Left kidney (tissue), 2 donors: Measurements from ENCODE around the gene UBE2E2. TPM values are rescaled to one million over a fixed set of nuclear protein-coding genes. Genes with fewer than 3 reads are reported as not detected.

ENCODE experiments used
- DNase-seq: peaks from one replicate; pipeline ENCODE4 v3.0.0-alpha.2; 2013
- polyA plus RNA-seq: library from polyadenylated mRNA; unstranded; fragments of 120-200 nt; gene quantifications from one replicate; pipeline ENCODE4 v1.2.1, GENCODE V29; 2013; ENCODE audit not compliant: insufficient read length

The UBE2E2 gene
- polyA plus RNA-seq, 1 donor, result 64.7 TPM

DNA sequence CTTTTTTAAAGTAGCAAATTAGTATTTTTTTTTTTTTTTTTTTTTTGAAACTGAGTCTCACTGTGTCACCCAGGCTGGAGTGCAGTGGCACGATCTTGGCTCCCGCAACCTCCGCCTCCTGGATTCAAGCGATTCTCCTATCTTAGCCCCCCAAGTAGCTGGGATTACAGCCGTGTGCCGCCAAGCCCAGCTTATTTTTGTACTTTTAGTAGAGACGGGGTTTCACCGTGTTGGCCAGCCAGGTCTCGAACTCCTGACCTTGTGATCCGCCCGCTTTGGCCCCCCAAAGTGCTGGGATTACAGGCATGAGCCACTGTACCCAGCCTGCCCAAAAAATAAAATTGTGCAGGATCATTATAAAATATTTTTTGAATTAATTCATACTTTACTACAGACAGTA lies 330.5 kb downstream of the UBE2E2 start:
- no peak for DNase-seq

DNA sequence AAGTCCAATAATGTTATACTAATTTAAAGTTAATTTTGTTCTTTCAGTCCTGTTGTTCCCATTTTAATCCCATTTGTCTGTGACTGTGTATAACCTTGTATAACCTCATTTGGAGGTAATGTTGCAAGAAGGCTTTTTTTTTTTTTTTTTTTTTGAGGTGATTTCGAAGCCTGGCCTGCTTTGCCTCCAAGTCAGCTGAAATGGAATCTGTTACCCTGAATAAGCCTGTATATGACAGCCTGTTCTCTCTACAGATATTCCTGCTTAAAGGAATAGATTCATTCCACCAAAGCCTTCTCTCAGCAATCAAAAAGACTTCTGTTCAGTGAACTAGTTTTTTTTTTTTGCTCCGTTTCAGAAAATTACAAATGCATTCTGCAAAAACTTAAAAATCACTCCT lies 330.9 kb downstream of the UBE2E2 start:
- DNase-seq, result no peak

DNA sequence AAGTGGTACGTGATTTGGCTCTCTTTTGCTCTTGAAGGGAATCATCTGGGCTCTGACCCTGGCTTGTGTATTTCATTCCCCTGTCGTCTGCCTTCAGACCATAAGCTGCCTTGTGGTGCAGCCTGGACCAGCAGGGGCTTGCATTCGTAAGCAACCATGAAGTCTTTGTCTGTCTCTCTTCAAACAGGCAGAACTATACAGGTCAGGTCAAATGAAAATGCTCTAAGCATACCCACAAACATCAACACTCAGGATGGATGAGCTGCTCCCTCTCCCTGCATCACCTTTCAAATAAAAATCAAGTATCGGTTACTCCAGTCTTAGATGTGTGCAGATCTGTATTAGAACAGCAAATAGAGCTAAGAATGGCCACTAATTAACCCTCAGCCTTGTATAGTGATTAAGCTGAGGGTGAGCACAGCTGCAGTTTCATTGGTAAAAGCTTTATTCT lies 334.0 kb downstream of the UBE2E2 start:
- no peak for DNase-seq

DNA sequence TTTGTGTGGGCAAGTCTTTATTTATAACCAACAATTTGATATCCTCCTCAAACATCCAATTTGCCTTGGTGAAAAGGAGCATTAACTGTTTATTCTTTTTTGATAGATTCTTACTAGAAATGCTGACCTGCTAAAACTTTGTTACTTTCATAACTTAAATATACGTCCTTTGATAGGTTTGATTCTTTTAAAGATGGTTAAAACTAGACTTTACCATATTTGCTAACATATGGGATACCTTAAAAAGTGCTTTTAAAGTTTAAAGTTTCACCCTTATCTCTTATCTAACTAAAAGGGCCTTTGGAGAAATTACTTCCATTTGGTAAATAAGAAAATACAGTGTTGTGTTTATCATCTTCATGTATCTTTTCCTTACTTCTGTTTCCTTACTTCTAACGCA lies 336.1 kb downstream of the UBE2E2 start:
- no peak for DNase-seq

DNA sequence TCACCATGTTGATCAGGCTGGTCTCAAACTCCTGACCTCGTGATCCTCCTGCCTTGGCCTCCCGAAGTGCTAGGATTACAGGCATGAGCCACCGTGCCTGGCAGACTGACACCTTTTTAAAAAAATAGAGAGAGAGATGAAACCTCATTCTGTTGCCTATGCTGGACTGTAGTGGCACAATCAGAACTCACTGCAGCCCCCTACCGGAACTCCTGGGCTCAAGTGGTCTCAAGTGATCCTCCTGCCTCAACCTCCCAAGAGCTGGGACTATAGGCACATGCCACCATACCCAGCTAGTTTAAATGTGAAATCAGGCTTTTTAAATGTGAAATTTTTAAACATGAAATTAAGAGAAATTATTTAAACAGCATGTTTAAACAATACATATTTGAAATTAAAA lies 337.5 kb downstream of the UBE2E2 start:
- DNase-seq, result no peak

DNA sequence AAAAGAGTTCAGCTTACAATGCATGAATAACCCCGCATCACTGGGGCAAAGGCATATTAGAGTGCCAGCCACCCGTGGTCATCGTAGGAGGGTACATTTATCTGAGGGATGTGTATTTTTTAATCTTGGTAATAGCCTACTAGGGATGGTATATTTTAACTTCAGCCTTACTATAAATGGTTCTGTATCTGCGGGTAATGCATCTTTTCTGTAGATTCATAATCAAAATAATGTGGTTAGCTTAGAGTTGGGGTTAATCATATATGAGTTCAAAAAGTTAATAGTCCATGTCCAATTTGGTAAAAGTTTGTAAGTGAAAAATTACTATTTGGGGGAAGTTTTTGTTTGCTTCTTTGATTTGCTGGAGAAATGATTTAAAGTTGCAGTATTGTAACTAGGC lies 339.0 kb downstream of the UBE2E2 start:
- no peak for DNase-seq

DNA sequence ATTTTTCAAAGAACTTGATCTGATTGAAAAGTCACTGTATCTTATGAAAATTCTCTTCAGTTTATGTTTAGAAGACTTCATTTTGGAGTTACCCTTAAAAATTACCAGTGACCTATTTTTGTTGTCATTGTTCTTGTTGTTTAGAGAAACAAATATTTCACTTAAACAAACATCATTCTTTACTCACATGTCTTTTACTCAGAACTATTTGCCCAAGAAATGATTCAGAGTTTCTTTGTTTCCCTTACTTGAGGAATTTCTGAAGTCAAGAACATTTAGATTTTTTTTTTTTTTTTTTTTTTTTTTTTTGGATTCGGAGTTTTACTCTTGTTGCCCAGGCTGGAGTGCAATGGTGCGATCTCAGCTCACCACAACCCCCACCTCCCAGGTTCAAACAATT lies 343.1 kb downstream of the UBE2E2 start:
- no peak for DNase-seq

DNA sequence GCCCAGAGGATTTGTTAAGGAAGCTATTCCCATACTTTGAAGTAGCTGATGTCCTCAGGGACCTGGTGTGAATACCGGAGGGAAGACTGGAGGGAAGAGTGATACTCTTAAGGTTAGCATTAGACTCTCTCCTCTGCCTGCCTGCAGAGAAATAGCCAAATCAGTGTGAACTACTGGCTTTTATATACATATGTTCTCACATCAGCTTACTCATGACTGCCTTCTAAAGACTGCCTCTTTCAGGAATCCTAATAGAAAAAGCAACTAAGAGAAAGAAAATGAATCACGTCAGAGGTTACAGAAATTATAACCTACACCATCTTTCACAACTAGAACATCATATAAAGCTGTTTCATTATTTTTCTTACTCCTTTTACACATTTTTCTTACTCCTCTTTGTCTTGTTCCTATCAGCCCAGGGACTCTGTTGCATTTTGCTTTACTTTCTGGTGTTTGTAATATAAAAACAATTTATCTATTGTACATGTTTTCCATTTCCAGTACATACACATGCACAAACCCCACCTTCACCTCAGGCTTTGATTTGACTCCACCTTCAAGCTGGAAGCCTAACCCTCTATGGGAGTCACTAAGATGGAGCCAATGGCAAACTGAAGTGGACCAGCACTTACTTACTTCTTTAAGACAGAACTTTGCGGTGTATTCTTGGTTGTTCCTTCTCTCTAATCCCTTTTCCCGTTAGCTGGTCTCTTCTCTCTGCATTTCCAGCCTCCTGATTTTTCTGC lies 345.0 kb downstream of the UBE2E2 start:
- no peak for DNase-seq

DNA sequence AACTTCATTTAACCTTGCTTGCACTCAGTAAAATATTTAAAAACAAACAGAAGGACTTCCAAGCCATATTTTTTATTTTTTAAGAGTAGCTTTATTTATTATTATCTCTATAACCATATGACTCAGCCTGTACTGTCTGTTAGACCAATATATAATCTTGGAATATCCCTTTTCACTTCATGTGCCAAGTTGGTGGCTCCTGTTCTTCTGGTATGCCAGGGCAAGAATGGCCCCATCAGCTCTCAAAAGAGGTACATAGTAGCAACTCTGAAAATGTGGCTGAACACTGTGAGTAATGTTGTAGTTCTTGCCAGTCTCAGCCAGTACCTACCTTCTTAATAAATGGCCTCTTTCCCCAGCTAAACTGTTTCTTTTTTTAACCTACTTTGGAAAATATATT lies 345.6 kb downstream of the UBE2E2 start:
- no peak for DNase-seq

DNA sequence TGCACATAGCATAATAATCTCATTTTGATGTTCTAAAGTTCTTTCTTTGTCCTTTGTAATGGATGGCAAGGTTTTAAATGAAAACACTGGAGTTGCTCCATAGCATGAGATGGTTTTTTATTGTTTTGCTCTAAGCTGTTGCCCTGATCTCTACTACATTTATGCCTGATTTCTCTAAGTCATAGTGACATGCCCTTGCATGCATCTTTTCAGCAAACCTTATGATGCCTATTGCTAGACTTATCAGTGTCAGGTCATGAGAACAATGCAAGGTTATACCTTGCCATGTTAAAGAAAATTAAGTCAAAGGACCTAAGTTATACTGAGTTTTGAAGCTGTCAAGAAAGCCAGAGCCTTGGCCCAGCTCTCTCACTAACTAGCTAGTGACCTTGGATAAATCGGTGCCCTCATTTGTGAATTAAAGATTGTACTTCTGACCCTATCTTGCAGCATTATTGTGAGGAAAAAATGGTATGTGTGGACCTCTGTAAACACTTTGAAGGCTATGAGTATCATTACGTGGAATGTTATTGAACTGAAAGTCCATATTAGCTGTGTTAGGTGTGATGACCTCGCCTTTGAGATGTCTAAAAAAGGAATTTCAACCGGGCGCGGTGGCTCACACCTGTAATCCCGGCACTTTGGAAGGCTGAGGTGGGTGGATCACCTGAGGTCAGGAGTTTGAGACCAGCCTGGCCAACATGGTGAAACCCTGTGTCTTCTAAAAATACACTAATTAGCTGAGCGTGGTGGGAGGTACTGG lies 346.2 kb downstream of the UBE2E2 start:
- DNase-seq, result no peak

DNA sequence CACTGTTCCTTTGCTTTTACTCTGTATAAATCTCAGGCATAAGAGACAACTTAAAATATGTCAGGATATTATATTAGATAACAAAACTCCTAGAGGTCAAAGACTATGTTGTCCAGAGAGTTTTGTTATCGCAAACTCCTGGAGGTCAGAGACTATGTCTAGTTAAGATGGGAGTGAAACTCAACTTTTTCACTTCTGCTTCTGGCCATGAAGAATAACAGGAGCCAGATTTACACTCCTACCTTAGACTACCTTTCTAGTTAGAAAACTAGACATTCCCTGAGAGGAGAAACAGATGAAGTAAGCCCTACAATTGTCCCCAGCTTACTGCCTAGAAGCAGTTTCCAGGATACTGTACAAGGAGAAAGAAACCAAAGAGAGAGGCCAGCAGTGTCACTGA lies 347.3 kb downstream of the UBE2E2 start:
- no peak for DNase-seq

DNA sequence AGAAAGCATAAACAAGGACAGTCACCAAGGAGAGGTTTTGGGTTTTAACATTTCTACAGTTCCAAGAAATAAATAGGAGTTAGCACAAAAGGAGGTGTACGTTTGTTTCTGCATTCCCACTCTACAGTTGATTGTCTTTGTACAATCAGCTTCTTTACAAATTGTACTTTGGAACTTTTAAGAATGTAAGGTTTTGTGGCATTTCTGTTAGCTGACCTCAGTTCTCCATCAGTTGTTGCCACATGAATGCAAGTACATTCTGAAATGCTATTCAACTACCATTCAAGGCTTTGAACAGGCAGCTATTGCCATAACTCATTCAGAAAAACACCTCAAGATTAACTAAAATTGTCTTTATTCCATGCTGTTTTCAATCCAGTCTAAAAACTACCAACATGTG lies 349.4 kb downstream of the UBE2E2 start:
- no peak for DNase-seq

DNA sequence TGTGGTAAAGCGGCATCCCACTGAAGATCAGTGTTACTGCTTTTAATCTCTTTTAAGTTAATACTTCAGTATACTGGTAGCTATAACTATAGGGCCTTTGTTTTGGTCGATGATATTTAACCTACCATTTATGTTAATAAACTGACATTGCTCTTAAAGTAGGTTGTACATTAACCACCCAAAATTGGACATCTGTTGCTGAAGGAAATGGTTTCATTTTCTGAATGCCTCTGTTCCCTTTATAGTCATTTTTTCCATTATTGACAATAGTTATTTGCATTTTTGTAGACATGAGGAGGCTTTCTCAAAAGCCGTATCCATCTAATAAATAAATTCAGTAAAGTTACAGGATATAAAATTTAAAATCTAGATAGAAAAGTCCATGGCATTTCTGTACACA lies 350.2 kb downstream of the UBE2E2 start:
- DNase-seq, result no peak

DNA sequence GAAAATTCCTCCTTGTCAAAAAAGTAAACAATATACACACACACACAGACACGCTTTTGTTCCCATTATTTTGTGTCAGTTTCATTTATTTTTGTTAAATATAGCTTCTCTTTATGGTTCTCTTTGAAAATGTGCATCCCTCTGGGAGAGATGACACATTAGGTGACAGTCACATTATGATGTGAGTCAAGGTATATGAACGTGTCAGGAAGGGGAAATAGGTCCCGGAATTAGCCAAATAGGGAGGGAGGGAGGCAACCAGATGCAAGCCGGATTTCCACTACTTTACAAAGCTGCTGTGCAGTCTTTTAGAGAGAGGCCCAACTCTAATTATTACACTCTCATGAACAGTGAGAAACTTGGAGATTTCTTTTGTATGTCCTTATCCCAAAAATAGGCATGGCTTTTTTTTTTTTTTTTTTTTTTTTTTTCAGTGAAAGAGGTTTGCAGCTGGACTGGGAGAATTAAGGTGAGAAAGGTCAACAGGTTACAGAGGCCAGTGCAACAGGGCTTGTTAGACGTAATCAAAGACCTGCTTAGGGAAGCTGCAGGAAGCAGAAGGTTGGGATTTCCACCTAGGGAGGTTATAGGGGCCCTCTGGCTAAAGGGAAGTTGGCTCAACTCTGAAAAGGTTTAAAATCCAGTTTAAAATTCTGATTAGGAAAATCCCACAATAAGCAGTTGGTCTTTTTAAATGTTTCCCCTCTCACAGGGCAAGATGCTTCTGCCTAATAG lies 362.1 kb downstream of the UBE2E2 start:
- DNase-seq, result no peak

DNA sequence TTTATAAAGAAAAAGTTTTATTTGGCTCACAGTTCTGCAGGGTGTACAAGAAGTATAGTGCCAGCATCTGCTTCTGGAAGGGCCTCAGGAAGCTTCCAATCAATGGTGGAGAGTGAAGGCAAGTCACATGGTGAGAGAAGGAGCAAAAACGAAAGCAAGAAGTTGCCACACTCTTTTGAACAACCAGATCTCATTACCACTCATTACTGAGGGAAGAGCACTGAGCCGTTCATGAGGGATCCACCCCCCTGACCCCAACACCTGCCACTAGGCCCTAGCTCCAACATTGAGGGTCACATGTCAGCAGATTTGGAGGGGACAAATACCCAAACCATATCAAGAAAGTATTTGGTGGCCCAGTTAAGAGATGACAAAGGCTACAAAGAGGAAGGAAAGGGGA lies 363.4 kb downstream of the UBE2E2 start:
- DNase-seq, result no peak

DNA sequence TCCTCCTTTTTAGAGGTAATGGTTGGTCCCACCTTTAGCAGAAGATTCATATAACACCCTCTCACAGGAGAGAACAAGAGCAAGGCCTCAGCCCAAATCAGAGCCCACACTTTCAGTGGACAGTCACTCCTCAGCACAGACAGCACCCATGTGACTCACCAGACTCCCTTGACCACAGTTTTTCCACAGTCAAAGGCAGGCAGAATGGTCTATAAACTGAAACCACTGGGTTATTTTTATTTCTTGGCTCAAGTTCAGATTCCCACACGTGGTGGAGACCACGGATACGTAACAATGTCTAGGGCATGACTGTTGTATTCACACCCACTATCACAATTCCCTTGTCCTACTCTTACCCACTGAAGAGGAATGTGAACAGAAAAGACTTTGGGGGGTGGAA lies 364.8 kb downstream of the UBE2E2 start:
- no peak for DNase-seq

DNA sequence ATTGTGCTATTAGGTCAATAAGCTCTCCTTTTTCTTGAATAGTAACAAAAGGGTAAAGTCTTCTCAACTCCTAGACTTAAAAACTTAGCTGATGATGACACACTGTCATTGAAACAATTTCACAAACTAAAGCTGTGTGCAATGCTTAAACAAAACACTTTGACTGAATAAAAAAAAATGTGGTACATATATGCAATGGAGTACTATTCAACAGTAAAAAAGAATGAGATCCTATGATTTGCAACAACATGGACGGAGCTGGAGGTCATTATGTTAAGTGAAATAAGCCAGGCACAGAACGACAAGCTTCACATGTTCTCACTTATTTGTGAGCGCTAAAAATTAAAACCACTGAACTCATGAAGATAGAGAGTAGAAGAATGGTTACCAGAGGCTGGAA lies 370.7 kb downstream of the UBE2E2 start:
- no peak for DNase-seq

DNA sequence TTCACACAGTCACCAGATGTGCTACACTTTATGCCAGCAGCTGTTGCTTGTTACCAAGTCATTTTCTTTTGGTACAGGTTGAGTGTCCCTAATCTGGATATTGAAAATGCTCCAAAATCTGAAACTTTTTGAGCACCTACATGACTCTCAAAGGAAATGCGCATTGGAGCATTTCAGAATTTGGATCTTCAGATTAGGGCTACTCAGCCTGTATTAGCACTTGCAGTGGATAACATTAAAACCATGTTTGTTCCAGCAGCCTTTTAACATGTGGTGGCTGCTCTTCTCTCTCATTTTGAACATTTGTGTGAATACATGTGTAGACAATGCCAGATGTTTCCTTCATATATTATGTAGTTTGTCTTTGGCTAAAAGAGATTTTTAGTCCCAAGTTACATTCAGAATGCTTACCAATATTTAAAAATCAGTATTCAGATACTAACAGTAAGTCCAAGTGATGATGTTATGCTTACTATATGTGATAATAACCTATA lies 371.7 kb downstream of the UBE2E2 start:
- no peak for DNase-seq

DNA sequence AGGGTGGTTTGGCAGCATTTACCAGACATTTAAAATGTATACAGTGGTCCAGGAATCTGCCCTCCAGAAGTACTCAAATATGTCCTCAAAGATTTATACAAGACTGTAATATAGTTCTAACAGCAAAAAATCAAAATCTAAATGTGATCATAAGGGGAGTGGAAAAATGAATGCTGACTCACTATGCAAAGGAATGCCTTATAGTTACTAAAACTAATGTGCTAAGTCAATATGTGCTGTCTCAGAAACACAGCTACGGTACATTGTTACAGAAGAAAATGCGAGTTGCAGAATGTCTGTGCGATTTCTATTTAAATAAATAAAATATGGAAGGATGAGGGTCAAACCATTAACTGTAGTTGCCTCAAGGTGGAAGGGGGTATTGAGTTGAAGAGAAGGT lies 372.6 kb downstream of the UBE2E2 start:
- no peak for DNase-seq

DNA sequence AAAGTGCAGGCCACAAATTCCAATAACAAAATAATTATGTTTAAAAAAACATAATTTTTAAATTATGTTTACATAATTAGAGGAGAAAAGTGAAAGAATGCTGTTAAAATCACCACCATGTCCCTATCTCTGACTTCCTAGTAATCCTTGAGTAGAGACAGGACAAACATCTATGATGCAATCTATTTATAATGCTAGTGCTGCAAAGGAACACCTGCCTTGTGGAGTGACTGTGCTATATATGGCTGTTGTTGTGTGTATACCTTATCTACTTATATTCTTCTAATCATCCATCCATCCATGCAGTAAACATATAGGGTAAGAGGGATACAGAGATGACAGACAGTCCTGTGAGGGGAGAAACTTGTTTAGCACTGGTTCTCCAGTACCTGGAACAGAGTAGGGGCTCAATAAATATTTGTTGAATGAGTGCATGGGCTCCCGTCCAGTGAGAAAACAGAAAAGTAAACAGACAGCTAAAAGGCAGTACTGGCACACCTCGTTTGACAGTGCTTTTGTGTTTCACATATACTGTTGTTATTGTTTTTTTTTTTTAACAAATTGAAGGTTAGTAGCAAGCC lies 373.3 kb downstream of the UBE2E2 start:
- DNase-seq, result no peak

DNA sequence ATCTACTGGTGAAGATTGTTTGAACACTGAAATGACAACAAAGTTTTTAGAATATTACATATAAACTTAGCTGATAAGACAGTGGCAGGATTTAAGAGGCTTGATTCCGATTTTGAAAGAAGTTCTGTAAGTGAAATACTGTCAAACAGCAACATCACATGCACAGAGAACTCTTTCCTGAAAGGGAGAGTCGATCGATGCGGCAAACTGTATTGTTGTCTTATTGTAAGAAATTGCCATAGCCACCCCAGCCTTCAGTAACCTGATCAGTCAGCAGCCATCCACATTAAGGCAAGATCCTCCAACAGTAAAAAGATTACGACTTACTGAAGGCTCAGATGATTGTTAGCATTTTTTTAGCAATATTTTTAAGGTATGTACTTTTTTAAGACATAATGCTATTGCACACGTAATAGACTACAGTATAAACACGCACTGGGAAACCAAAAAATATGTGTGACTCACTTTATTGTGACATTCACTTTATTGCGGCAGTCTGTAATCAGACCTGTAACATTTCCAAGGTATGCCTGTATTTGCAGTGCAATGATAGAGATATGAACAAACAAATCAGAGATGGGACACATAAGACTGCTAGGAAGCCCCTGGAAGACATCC lies 377.1 kb downstream of the UBE2E2 start:
- DNase-seq, result no peak
